IPS-20b (cell line): ENCODE data around the gene DSCAM.
A peak's percentile ranks its signal among the peaks of the same experiment; 100 is the strongest.

ENCODE experiments used
- H3K27ac ChIP-seq: one replicate; pipeline ENCODE4 v1.5.1; 2013; ENCODE audit warnings: low read length
- H3K27me3 ChIP-seq: 2 replicates; pipeline ENCODE4 v1.6.1; 2013; ENCODE audit warnings: mild to moderate bottlenecking, low read length, inconsistent platforms; ENCODE audit not compliant: insufficient read depth
- H3K36me3 ChIP-seq: 2 replicates; pipeline ENCODE4 v1.6.1; 2013; ENCODE audit warnings: low read depth, mild to moderate bottlenecking, inconsistent platforms, low read length, moderate library complexity; ENCODE audit not compliant: insufficient read depth
- H3K4me1 ChIP-seq: 2 replicates; pipeline ENCODE4 v1.6.1; 2013; ENCODE audit warnings: mild to moderate bottlenecking, control low read depth, inconsistent platforms, low read length, moderate library complexity; ENCODE audit not compliant: insufficient read depth
- H3K4me3 ChIP-seq: 2 replicates; pipeline ENCODE4 v1.5.1; 2013; ENCODE audit warnings: mild to moderate bottlenecking, low read length, inconsistent platforms
- H3K9ac ChIP-seq: 2 replicates; pipeline ENCODE4 v1.6.1; 2013; ENCODE audit warnings: low read depth, mild to moderate bottlenecking, inconsistent platforms, low read length, moderate library complexity
- H3K9me3 ChIP-seq: 2 replicates; pipeline ENCODE4 v1.6.1; 2013; ENCODE audit warnings: mild to moderate bottlenecking, low read depth, low read length, inconsistent platforms; ENCODE audit not compliant: insufficient read depth

The DSCAM gene

GRCh38 chr21:40177979-40178378 is 669.0 kb downstream of the DSCAM start:
- Histone ChIP-seq H3K4me1 (peaks cover 7% of the 10 kb centered on the region), H3K9ac (no peak overlapping the region), H3K4me3 (no peak overlapping the region), H3K9me3 (peaks cover 6% of the 10 kb centered on the region), H3K27me3 (no peaks in the 10 kb centered on the region), H3K36me3 (no peaks in the 10 kb centered on the region), H3K27ac (no peak overlapping the region)

GRCh38 chr21:40176724-40177123 is 670.2 kb downstream of the DSCAM start:
- Histone ChIP-seq H3K27ac (no peak overlapping the region), H3K4me3 (no peak overlapping the region), H3K36me3 (no peaks in the 10 kb centered on the region), H3K4me1 (peaks cover 7% of the 10 kb centered on the region), H3K9me3 (no peaks in the 10 kb centered on the region; the same call in 1 of the 2 replicates), H3K9ac (no peak overlapping the region), H3K27me3 (no peaks in the 10 kb centered on the region)

GRCh38 chr21:40173816-40174215 is 673.1 kb downstream of the DSCAM start:
- Histone ChIP-seq H3K9me3 (no peaks in the 10 kb centered on the region), H3K4me3 (no peak overlapping the region), H3K4me1 (peaks cover 7% of the 10 kb centered on the region), H3K27me3 (no peaks in the 10 kb centered on the region), H3K27ac (no peak overlapping the region), H3K9ac (no peak overlapping the region), H3K36me3 (no peaks in the 10 kb centered on the region)

- H3K4me1 ChIP-seq = peaks cover 15% of the 10 kb centered on the region
Observed at GRCh38 chr21:40169971-40170370, 677.0 kb downstream of the DSCAM start.

GRCh38 chr21:40166291-40166843 is 680.6 kb downstream of the DSCAM start:
- Histone ChIP-seq H3K9me3 (no peaks in the 10 kb centered on the region), H3K4me1 (peaks cover 19% of the 10 kb centered on the region), H3K9ac (no peak overlapping the region), H3K27me3 (no peaks in the 10 kb centered on the region; the same call in 1 of the 2 replicates), H3K27ac (no peak overlapping the region), H3K4me3 (no peak overlapping the region), H3K36me3 (no peaks in the 10 kb centered on the region)

More at GRCh38 chr21:40169971-40170370, 677.0 kb downstream of the DSCAM start:
- Histone ChIP-seq H3K4me3 (no peak overlapping the region), H3K9ac (no peak overlapping the region), H3K36me3 (no peaks in the 10 kb centered on the region), H3K27ac (no peak overlapping the region), H3K27me3 (no peaks in the 10 kb centered on the region; the same call in 1 of the 2 replicates), H3K9me3 (no peaks in the 10 kb centered on the region)

GRCh38 chr21:40165773-40166070 is 681.2 kb downstream of the DSCAM start:
- Histone ChIP-seq H3K4me3 (no peak overlapping the region), H3K36me3 (no peaks in the 10 kb centered on the region), H3K27ac (no peak overlapping the region), H3K9ac (peak overlapping the region; percentile 30; the same call in 1 of the 2 replicates), H3K9me3 (no peaks in the 10 kb centered on the region), H3K27me3 (no peaks in the 10 kb centered on the region; the same call in 1 of the 2 replicates), H3K4me1 (peaks cover 19% of the 10 kb centered on the region)

GRCh38 chr21:40164905-40165772 is 681.8 kb downstream of the DSCAM start:
- Histone ChIP-seq H3K9me3 (no peaks in the 10 kb centered on the region), H3K27me3 (no peaks in the 10 kb centered on the region; the same call in 1 of the 2 replicates), H3K4me3 (no peak overlapping the region; the same call in 1 of the 2 replicates), H3K9ac (peak overlapping the region; percentile 30; the same call in 1 of the 2 replicates), H3K27ac (no peak overlapping the region), H3K36me3 (no peaks in the 10 kb centered on the region), H3K4me1 (peaks cover 19% of the 10 kb centered on the region)

- H3K27ac ChIP-seq = no peak overlapping the region
- no peaks in the 10 kb centered on the region for H3K9me3 ChIP-seq
- H3K9ac ChIP-seq = no peak overlapping the region
- no peaks in the 10 kb centered on the region for H3K36me3 ChIP-seq
- no peaks in the 10 kb centered on the region; the same call in 1 of the 2 replicates for H3K27me3 ChIP-seq
- no peak overlapping the region for H3K4me3 ChIP-seq
- peaks cover 19% of the 10 kb centered on the region for H3K4me1 ChIP-seq
Observed at GRCh38 chr21:40162075-40162474, 684.9 kb downstream of the DSCAM start.

GRCh38 chr21:40160911-40161310 is 686.0 kb downstream of the DSCAM start:
- Histone ChIP-seq H3K36me3 (no peaks in the 10 kb centered on the region), H3K27ac (no peak overlapping the region), H3K4me3 (no peak overlapping the region), H3K4me1 (peaks cover 11% of the 10 kb centered on the region), H3K9me3 (no peaks in the 10 kb centered on the region), H3K9ac (no peak overlapping the region), H3K27me3 (no peaks in the 10 kb centered on the region)

GRCh38 chr21:40158366-40158765 is 688.6 kb downstream of the DSCAM start:
- H3K27ac ChIP-seq = no peak overlapping the region

GRCh38 chr21:40155563-40155962 is 691.4 kb downstream of the DSCAM start:
- Histone ChIP-seq H3K36me3 (no peaks in the 10 kb centered on the region), H3K4me1 (peaks cover 4% of the 10 kb centered on the region; the same call in 1 of the 2 replicates), H3K9me3 (no peaks in the 10 kb centered on the region), H3K4me3 (no peak overlapping the region), H3K27me3 (no peaks in the 10 kb centered on the region), H3K9ac (no peak overlapping the region), H3K27ac (no peak overlapping the region)

More at GRCh38 chr21:40158366-40158765, 688.6 kb downstream of the DSCAM start:
- Histone ChIP-seq H3K9ac (no peak overlapping the region), H3K4me1 (0 out of 2 replicates have a peak, but pooled peaks cover 4% of the 10 kb centered on the region), H3K27me3 (no peaks in the 10 kb centered on the region), H3K36me3 (no peaks in the 10 kb centered on the region), H3K9me3 (no peaks in the 10 kb centered on the region), H3K4me3 (no peak overlapping the region)

- Histone ChIP-seq H3K9ac (no peak overlapping the region), H3K9me3 (no peaks in the 10 kb centered on the region), H3K4me1 (peaks cover 4% of the 10 kb centered on the region; the same call in 1 of the 2 replicates), H3K27ac (no peak overlapping the region), H3K36me3 (no peaks in the 10 kb centered on the region), H3K27me3 (no peaks in the 10 kb centered on the region), H3K4me3 (no peak overlapping the region)
Observed at GRCh38 chr21:40153351-40153750, 693.6 kb downstream of the DSCAM start.
